Hepatocyte (in vitro differentiated cells): ENCODE data around the gene PFKL. TPM values are rescaled to one million over a fixed set of nuclear protein-coding genes. Genes with fewer than 3 reads are reported as not detected.

Experiments used
- DNase-seq: peaks from one replicate; pipeline ENCODE4 v3.0.0-alpha.2; 2016; ENCODE audit warnings: low spot score
- H2AFZ ChIP-seq: fragments of 200-600 bp; sonication (generic); 2 replicates; pipeline ENCODE4 v1.6.0; 2016; ENCODE audit warnings: antibody characterized with exemption, mild to moderate bottlenecking
- H3K27ac ChIP-seq: fragments of 200-600 bp; sonication (generic); 2 replicates; pipeline ENCODE4 v1.5.1; 2016; ENCODE audit warnings: mild to moderate bottlenecking
- H3K27me3 ChIP-seq: fragments of 200-600 bp; sonication (generic); 2 replicates; pipeline ENCODE4 v1.6.1; 2016
- H3K36me3 ChIP-seq: fragments of 200-600 bp; sonication (generic); replicated peaks from 2 replicates; pipeline ENCODE4 v1.5.1; 2016; ENCODE audit warnings: low read depth; ENCODE audit not compliant: insufficient read depth
- H3K4me1 ChIP-seq: fragments of 200-600 bp; sonication (generic); 2 replicates; pipeline ENCODE4 v1.5.1; 2016; ENCODE audit warnings: mild to moderate bottlenecking, moderate library complexity; ENCODE audit not compliant: insufficient read depth
- H3K4me2 ChIP-seq: fragments of 200-600 bp; sonication (generic); 2 replicates; pipeline ENCODE4 v1.6.0; 2016
- H3K4me3 ChIP-seq: fragments of 200-600 bp; sonication (generic); 2 replicates; pipeline ENCODE4 v1.5.1; 2016; ENCODE audit warnings: mild to moderate bottlenecking
- H3K79me2 ChIP-seq: fragments of 200-600 bp; sonication (generic); 2 replicates; pipeline ENCODE4 v1.6.0; 2017; ENCODE audit warnings: mild to moderate bottlenecking
- H3K9me2 ChIP-seq: fragments of 200-600 bp; sonication (generic); replicated peaks from 2 replicates; pipeline ENCODE4 v1.6.0; 2017; ENCODE audit warnings: mild to moderate bottlenecking; ENCODE audit not compliant: insufficient read depth
- H3K9me3 ChIP-seq: fragments of 200-600 bp; sonication (generic); 2 replicates; pipeline ENCODE4 v1.5.1; 2016; ENCODE audit warnings: low read depth, mild to moderate bottlenecking
- H4K20me1 ChIP-seq: fragments of 200-600 bp; sonication (generic); 2 replicates; pipeline ENCODE4 v1.6.0; 2016; ENCODE audit warnings: mild to moderate bottlenecking; ENCODE audit not compliant: insufficient read depth, poor library complexity, severe bottlenecking
- EZH2 ChIP-seq: fragments of 200-600 bp; sonication (generic); IDR thresholded peaks from 2 replicates; pipeline ENCODE4 v1.6.1; 2016; ENCODE audit warnings: antibody characterized with exemption, mild to moderate bottlenecking, borderline replicate concordance
- EZH2phosphoT487 ChIP-seq: fragments of 200-600 bp; sonication (generic); IDR thresholded peaks from one replicate; pipeline ENCODE4 v1.6.1; 2018; ENCODE audit warnings: antibody characterized with exemption, mild to moderate bottlenecking, low read depth, moderate library complexity; ENCODE audit not compliant: unreplicated experiment, severe bottlenecking
- WGBS: methylation state at CpG from one replicate; pipeline ENCODE4 v1.1.6; 2016; ENCODE audit warnings: low lambda C conversion rate; ENCODE audit errors: missing lambda C conversion rate; 5-methylcytosine and 5-hydroxymethylcytosine counted together
- polyA plus RNA-seq: library from polyadenylated mRNA; unstranded; fragments of >200 nt; fragmentation: Nextera tagmentation; extraction: Ambion mirVana; gene quantifications from 2 replicates; pipeline ENCODE4 v1.2.1, GENCODE V29; 2016
- total RNA-seq: library from RNA; depleted of rRNA; stranded (reverse); fragments of >200 nt; gene quantifications from 2 replicates; pipeline ENCODE4 v1.2.3, GENCODE V29; 2014
- TF ChIP-seq, protein P1 (sequence below): fragments of 200-600 bp; sonication (generic); IDR thresholded peaks from 2 replicates; pipeline ENCODE4 v1.5.1; 2016; ENCODE audit warnings: antibody characterized with exemption, mild to moderate bottlenecking; ENCODE audit not compliant: poor library complexity

Gene PFKL
- total and polyA plus RNA-seq, 2 experiments from 2014 or later = 140 to 205 TPM

DNA sequence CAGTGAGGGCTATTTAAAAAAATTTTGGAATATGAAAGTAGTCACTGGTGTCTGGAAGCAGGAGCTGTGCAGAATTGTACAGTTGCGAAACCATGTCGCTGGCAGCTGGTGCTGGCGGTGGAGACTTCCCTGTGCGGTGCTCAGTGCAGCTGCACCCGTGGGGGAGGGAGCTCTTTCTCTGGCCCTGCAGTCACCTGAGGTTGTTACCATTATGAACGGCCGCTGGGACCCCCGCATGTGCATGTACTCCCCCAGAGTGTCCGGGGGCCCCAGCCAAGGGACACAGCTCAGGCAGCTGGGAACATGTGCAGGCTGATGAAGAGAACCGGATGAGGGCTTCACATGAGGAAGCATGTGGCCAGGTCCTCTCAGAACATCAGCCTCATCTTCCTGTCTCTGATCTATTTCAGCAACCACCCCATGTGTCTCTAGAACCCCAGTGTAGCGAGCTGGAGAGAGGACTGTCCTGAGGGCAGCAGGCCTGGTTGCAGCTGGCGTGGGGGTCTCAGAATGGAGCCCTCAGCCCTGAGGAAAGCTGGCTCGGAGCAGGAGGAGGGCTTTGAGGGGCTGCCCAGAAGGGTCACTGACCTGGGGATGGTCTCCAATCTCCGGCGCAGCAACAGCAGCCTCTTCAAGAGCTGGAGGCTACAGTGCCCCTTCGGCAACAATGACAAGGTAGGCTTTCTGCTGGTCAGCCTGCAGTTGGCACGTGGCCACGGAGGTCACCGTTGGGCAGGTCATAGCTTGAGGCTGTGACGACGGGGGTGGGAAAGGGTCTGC, 53.5 kb downstream of the PFKL start, which contains the start of gene TRPM2:
TRPM2 (plus strand) TSS at position 431 of the 780 bp plus-strand sequence; CDS start at position 511, 80 bp downstream.
- no peak for DNase-seq
- Histone ChIP-seq H3K4me1 (no peaks in the 10 kb centered on the region), H4K20me1 (no peaks in the 10 kb centered on the region), H3K4me2 (no peak within 1 kb of the TSS), H3K79me2 (no peaks in the 10 kb centered on the region), H3K27ac (no peak within 1 kb of the TSS), H3K4me3 (no peak within 1 kb of the TSS), H2AFZ (no peak within 1 kb of the TSS), H3K36me3 (no peaks in the 10 kb centered on the region), H3K27me3 (no peaks in the 10 kb centered on the region), H3K9me2 (no peaks in the 10 kb centered on the region), H3K9me3 (no peaks in the 10 kb centered on the region)
- TF ChIP-seq, protein P1, sequence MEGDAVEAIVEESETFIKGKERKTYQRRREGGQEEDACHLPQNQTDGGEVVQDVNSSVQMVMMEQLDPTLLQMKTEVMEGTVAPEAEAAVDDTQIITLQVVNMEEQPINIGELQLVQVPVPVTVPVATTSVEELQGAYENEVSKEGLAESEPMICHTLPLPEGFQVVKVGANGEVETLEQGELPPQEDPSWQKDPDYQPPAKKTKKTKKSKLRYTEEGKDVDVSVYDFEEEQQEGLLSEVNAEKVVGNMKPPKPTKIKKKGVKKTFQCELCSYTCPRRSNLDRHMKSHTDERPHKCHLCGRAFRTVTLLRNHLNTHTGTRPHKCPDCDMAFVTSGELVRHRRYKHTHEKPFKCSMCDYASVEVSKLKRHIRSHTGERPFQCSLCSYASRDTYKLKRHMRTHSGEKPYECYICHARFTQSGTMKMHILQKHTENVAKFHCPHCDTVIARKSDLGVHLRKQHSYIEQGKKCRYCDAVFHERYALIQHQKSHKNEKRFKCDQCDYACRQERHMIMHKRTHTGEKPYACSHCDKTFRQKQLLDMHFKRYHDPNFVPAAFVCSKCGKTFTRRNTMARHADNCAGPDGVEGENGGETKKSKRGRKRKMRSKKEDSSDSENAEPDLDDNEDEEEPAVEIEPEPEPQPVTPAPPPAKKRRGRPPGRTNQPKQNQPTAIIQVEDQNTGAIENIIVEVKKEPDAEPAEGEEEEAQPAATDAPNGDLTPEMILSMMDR = no peak
- TF ChIP-seq EZH2phosphoT487 (no peak), EZH2 (no peak)
- 89% methylated on average over 21 of the region's 21 CpGs for WGBS

DNA sequence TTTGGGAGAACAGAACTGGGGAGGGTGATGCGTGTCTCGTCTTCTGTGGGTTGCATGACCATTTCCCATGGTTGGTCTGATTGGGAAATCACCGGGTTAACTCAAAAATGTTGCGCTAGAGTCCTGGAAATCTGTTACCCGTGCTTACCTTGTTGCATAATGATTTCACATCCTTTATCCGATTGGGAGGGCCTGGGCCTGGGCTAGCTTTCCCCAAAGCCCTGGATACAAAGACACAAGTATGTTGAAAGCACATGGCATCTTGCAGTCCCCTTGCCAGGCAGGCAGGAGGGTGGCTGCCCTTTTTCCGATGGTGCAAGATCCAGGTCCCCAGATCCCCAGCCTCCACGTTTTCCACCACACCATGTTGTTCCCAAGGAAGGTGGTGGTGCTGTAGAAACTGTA, 54.1 kb downstream of the PFKL start:
- Histone ChIP-seq H3K27ac (no peak overlapping the region), H4K20me1 (no peaks in the 10 kb centered on the region), H3K4me1 (no peaks in the 10 kb centered on the region), H3K9me3 (no peaks in the 10 kb centered on the region), H3K4me2 (no peak overlapping the region), H3K27me3 (no peaks in the 10 kb centered on the region), H3K79me2 (no peaks in the 10 kb centered on the region), H3K36me3 (no peaks in the 10 kb centered on the region), H2AFZ (no peak overlapping the region), H3K9me2 (no peaks in the 10 kb centered on the region), H3K4me3 (no peak overlapping the region)
- 86% methylated on average over 8 of the region's 8 CpGs for WGBS
- TF ChIP-seq, protein P1 = no peak
- no peak for TF ChIP-seq EZH2phosphoT487
- no peak for DNase-seq

DNA sequence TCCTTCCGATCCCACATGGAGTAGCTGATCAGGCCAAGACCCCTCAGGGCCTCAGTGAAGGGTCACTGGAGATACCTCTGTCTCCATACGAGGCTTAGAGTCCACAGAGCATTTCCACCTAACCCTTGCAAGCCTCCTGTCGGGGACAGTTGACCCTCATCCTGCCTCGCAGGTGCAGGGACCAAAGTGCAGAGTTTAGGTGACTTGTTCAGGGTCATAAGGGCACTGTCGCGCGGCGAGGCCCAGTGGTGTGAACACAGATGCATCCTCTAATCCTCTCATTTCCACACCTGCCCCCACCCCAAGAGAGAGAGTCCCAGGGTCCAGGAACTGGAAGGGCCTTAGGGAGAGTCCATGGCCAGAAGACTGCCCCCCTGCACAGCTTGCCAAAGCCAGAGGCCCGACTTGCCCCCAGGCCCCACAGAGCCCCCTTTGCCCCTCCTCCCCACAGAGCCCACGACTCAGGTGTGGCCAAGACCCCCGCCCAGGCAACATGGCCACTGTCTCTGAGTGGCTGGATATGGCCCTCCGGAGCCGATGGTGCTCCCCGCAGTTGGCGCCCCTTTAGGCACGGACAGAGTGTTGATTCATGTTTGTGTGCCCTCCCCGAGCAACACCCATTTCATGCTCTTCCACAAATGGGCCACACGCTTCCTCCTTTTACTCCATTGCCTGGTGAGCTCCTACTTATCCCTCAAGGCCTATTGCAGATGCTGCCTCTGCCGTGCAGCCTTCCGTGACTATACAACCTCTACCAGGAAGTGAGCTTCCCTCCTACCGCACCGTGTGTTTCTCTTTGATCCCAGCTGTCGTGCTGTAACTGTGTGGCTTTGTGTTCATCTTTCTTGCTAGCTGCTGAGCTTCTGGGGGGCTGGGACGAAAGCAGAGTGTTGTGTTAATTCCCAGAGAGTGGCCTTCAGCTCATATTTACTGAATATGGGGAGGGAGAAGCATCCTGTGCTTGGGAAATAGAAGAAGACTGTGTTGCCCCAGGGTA, 55.2 kb downstream of the PFKL start:
- 81% methylated on average over 24 of the region's 24 CpGs for WGBS

More for the DNA sequence above, 55.2 kb downstream of the PFKL start:
- no peaks in the 10 kb centered on the region for H3K27me3 ChIP-seq
- H2AFZ ChIP-seq = no peak overlapping the region
- no peaks in the 10 kb centered on the region for H3K9me3 ChIP-seq
- H3K4me1 ChIP-seq = no peaks in the 10 kb centered on the region
- no peaks in the 10 kb centered on the region for H3K36me3 ChIP-seq
- H3K4me2 ChIP-seq = no peak overlapping the region
- no peak for DNase-seq
- H4K20me1 ChIP-seq = no peaks in the 10 kb centered on the region
- no peak overlapping the region for H3K27ac ChIP-seq
- H3K79me2 ChIP-seq = no peaks in the 10 kb centered on the region
- H3K4me3 ChIP-seq = no peak overlapping the region
- H3K9me2 ChIP-seq = no peaks in the 10 kb centered on the region
- TF ChIP-seq, protein P1 = no peak
- TF ChIP-seq EZH2 (no peak), EZH2phosphoT487 (no peak)
